Vagina (tissue), 2 donors: Measurements from ENCODE around the gene IMPA2. TPM values are rescaled to one million over a fixed set of nuclear protein-coding genes. Genes with fewer than 3 reads are reported as not detected.
A peak's percentile ranks its signal among the peaks of the same experiment; 100 is the strongest.
"Not testable (repeated sequence)": the region's sequence is repeated elsewhere in the genome, so short reads cannot be mapped to it uniquely, and the experiment has no call there.

Experiments used
- DNase-seq, 2 donors: peaks; one replicate each; pipeline ENCODE4 v3.0.0-alpha.2; 2017; ENCODE audit errors: extremely low spot score in 2 of 2
- H3K27ac ChIP-seq: fragments of 200-600 bp; sonication (generic); one replicate; pipeline ENCODE4 v1.5.1; 2019
- H3K27me3 ChIP-seq: fragments of 200-600 bp; sonication (generic); one replicate; pipeline ENCODE4 v1.5.1; 2019
- H3K36me3 ChIP-seq, 2 donors: fragments of 200-600 bp; sonication (generic); one replicate each; pipeline ENCODE4 v1.5.1; 2017 to 2019
- H3K4me1 ChIP-seq: fragments of 200-600 bp; sonication (generic); one replicate; pipeline ENCODE4 v1.5.1; 2019
- H3K4me3 ChIP-seq, 2 donors: fragments of 200-600 bp; sonication (generic); 1 replicate in 1 of 2; 2 replicates in 1 of 2; pipeline ENCODE4 v1.5.1; 2016 to 2019
- H3K9me3 ChIP-seq: fragments of 200-600 bp; sonication (generic); one replicate; pipeline ENCODE4 v1.5.1; 2019
- CTCF ChIP-seq, 3 experiments: fragments of 450-650 bp in 2 of 3; fragments of 200-600 bp in 1 of 3; sonication (generic) in 1 of 3; IDR thresholded peaks; one replicate each; pipeline ENCODE4 v1.5.1; 2017 to 2019; ENCODE audit warnings: antibody characterized with exemption in 3 of 3, mild to moderate bottlenecking in 2 of 3, moderate library complexity in 2 of 3
- POLR2A ChIP-seq, 2 donors: fragments of 450-650 bp; IDR thresholded peaks; one replicate each; pipeline ENCODE4 v1.6.1; 2017; ENCODE audit warnings: antibody characterized with exemption in 2 of 2, mild to moderate bottlenecking in 2 of 2, moderate library complexity in 2 of 2
- POLR2AphosphoS5 ChIP-seq, 2 donors: sonication (generic); formaldehyde crosslinking; IDR thresholded peaks; one replicate each; pipeline ENCODE4 v1.9.0; 2017; ENCODE audit warnings: antibody characterized with exemption in 2 of 2, mild to moderate bottlenecking in 2 of 2, low read depth in 1 of 2; ENCODE audit not compliant: insufficient read depth in 1 of 2
- intact Hi-C: fragments of 100-400 bp; cut with DNase I; formaldehyde crosslinking; loops from one replicate; pipeline ENCODE4 v1.15.1; 2023
- total RNA-seq: library from RNA; depleted of rRNA; stranded (reverse); fragments of >200 nt; gene quantifications from one replicate; pipeline ENCODE4 v1.2.3, GENCODE V29; 2016

IMPA2 gene
- total RNA-seq, 1 donor from 2014 or later: 128 TPM

GRCh38 chr18:11944252-11944651 lies 37.1 kb upstream of the IMPA2 start:
- no peak for DNase-seq
- H3K4me1 ChIP-seq: peaks cover 31% of the 10 kb centered on the region

GRCh38 chr18:11944786-11945185 lies 36.5 kb upstream of the IMPA2 start:
- no peak for DNase-seq
- no peaks in the 10 kb centered on the region for H3K27me3 ChIP-seq
- intact Hi-C loops: loop anchor here (5.0 kb wide), 1 partner anchor 38 kb away; the partner anchor contains the start of gene IMPA2

More at GRCh38 chr18:11944252-11944651, 37.1 kb upstream of the IMPA2 start:
- intact Hi-C loops: no loop called here
- H3K4me3 ChIP-seq: no peak overlapping the region
- H3K27me3 ChIP-seq: no peaks in the 10 kb centered on the region
- no peaks in the 10 kb centered on the region for H3K36me3 ChIP-seq
- TF ChIP-seq CTCF (IDR thresholded peaks at IDR 0.05) (no peak), POLR2AphosphoS5 (IDR thresholded peaks at IDR 0.05; ENCODE audit: insufficient read depth in 1 of 2, low read depth in 1 of 2) (no peak), POLR2A (IDR thresholded peaks at IDR 0.05) (no peak)
- H3K27ac ChIP-seq: no peak overlapping the region
- H3K9me3 ChIP-seq: no peaks in the 10 kb centered on the region

GRCh38 chr18:11945834-11946659 lies 35.3 kb upstream of the IMPA2 start:
- intact Hi-C loops: loop anchor here (5.0 kb wide), 1 partner anchor 36 kb away; the partner anchor contains the start of gene IMPA2
- H3K36me3 ChIP-seq, H3K9me3 ChIP-seq, H3K27me3 ChIP-seq, DNase-seq, H3K4me3 ChIP-seq: not testable (repeated sequence)
- peaks cover 40% of the 10 kb centered on the region for H3K4me1 ChIP-seq
- H3K27ac ChIP-seq: peak overlapping the region; percentile 93

More at GRCh38 chr18:11944786-11945185, 36.5 kb upstream of the IMPA2 start:
- Histone ChIP-seq H3K4me1 (peaks cover 35% of the 10 kb centered on the region), H3K4me3 (no peak overlapping the region), H3K9me3 (no peaks in the 10 kb centered on the region), H3K27ac (no peak overlapping the region), H3K36me3 (no peaks in the 10 kb centered on the region)
- TF ChIP-seq CTCF (IDR thresholded peaks at IDR 0.05) (no peak), POLR2AphosphoS5 (IDR thresholded peaks at IDR 0.05; ENCODE audit: insufficient read depth in 1 of 2, low read depth in 1 of 2) (no peak), POLR2A (IDR thresholded peaks at IDR 0.05) (no peak)

GRCh38 chr18:11946756-11947155 lies 34.6 kb upstream of the IMPA2 start:
- intact Hi-C loops: loop anchor here (5.0 kb wide), 1 partner anchor 36 kb away; the partner anchor contains the start of gene IMPA2
- TF ChIP-seq POLR2AphosphoS5 (IDR thresholded peaks at IDR 0.05; ENCODE audit: insufficient read depth in 1 of 2, low read depth in 1 of 2) (no peak), POLR2A (IDR thresholded peaks at IDR 0.05) (no peak), CTCF (IDR thresholded peaks at IDR 0.05) (no peak)
- Histone ChIP-seq H3K9me3 (no peaks in the 10 kb centered on the region), H3K27me3 (no peaks in the 10 kb centered on the region), H3K27ac (peak overlapping the region; percentile 93), H3K36me3 (no peaks in the 10 kb centered on the region), H3K4me3 (peak overlapping the region; percentile 50 to 51), H3K4me1 (peaks cover 44% of the 10 kb centered on the region)
- DNase-seq: no peak

- Histone ChIP-seq H3K9me3 (no peaks in the 10 kb centered on the region), H3K4me1 (peaks cover 50% of the 10 kb centered on the region), H3K4me3 (peak overlapping the region; percentile 50 to 51), H3K27me3 (no peaks in the 10 kb centered on the region), H3K27ac (peak overlapping the region; percentile 93), H3K36me3 (no peaks in the 10 kb centered on the region)
- intact Hi-C loops: loop anchor here (5.0 kb wide), 1 partner anchor 35 kb away; the partner anchor contains the start of gene IMPA2
- peak in 1 of 2 donors; percentile 99 for DNase-seq
- TF ChIP-seq POLR2AphosphoS5 (IDR thresholded peaks at IDR 0.05; ENCODE audit: insufficient read depth in 1 of 2, low read depth in 1 of 2) (peak; percentile 93 to 94), POLR2A (IDR thresholded peaks at IDR 0.05) (peak in 1 of 2 donors; percentile 67), CTCF (IDR thresholded peaks at IDR 0.05) (no peak)
These were observed 33.8 kb upstream of the IMPA2 start for GRCh38 chr18:11947214-11948191.
